ENCODE data around the gene ZC2HC1B.

ZC2HC1B gene

GRCh38 chr6:143864234-143864633 lies at the start of gene ZC2HC1B:
ZC2HC1B (plus strand) TSS chr6:143864474; CDS start chr6:143864540, 66 bp downstream.
- no peak for DNase-seq (ENCODE audit: low read depth)
- TF ChIP-seq, protein P1, sequence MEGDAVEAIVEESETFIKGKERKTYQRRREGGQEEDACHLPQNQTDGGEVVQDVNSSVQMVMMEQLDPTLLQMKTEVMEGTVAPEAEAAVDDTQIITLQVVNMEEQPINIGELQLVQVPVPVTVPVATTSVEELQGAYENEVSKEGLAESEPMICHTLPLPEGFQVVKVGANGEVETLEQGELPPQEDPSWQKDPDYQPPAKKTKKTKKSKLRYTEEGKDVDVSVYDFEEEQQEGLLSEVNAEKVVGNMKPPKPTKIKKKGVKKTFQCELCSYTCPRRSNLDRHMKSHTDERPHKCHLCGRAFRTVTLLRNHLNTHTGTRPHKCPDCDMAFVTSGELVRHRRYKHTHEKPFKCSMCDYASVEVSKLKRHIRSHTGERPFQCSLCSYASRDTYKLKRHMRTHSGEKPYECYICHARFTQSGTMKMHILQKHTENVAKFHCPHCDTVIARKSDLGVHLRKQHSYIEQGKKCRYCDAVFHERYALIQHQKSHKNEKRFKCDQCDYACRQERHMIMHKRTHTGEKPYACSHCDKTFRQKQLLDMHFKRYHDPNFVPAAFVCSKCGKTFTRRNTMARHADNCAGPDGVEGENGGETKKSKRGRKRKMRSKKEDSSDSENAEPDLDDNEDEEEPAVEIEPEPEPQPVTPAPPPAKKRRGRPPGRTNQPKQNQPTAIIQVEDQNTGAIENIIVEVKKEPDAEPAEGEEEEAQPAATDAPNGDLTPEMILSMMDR (conservative IDR thresholded peaks at IDR 0.05; ENCODE audit: low read depth, low read length), result no peak
- no peak within 1 kb of the TSS for H3K4me3 ChIP-seq (ENCODE audit: low read length)

DNA sequence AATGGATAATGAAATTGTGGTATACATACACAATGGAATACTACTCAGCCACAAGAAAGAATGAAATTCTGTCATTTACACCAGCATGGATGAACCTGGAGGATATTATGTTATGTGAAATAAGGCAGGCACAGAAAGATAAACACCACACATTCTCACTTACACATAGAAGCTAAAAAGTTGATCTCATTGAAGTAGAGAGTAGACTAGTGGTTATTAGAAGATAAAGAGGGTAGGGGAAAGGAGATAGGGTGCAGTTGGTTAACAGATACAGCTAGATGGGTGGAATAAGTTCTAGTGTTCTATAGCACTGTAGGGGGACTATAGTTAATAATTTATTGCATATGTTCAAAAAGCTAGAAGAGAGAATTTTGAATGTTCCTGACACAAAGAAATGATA lies 46.7 kb upstream of the ZC2HC1B start:
- TF ChIP-seq, protein P1 (conservative IDR thresholded peaks at IDR 0.05; ENCODE audit: low read depth, low read length), result no peak
- H3K4me3 ChIP-seq (ENCODE audit: low read length), result no peak overlapping the region
- DNase-seq (ENCODE audit: low read depth), result no peak

GRCh38 chr6:143821359-143821758 lies 42.9 kb upstream of the ZC2HC1B start:
- TF ChIP-seq, protein P1 (conservative IDR thresholded peaks at IDR 0.05; ENCODE audit: low read depth, low read length), result no peak
- DNase-seq (ENCODE audit: low read depth), result no peak

GRCh38 chr6:143822584-143823024 lies 41.7 kb upstream of the ZC2HC1B start:
- no peak overlapping the region for H3K4me3 ChIP-seq (ENCODE audit: low read length)
- DNase-seq (ENCODE audit: low read depth), result peak; percentile 42
- TF ChIP-seq, protein P1 (conservative IDR thresholded peaks at IDR 0.05; ENCODE audit: low read depth, low read length), result no peak

More at GRCh38 chr6:143821359-143821758, 42.9 kb upstream of the ZC2HC1B start:
- no peak overlapping the region for H3K4me3 ChIP-seq (ENCODE audit: low read length)

GRCh38 chr6:143823548-143823947 lies 40.7 kb upstream of the ZC2HC1B start:
- H3K4me3 ChIP-seq (ENCODE audit: low read length), result no peak overlapping the region
- no peak for DNase-seq (ENCODE audit: low read depth)
- TF ChIP-seq, protein P1 (conservative IDR thresholded peaks at IDR 0.05; ENCODE audit: low read depth, low read length), result no peak

DNA sequence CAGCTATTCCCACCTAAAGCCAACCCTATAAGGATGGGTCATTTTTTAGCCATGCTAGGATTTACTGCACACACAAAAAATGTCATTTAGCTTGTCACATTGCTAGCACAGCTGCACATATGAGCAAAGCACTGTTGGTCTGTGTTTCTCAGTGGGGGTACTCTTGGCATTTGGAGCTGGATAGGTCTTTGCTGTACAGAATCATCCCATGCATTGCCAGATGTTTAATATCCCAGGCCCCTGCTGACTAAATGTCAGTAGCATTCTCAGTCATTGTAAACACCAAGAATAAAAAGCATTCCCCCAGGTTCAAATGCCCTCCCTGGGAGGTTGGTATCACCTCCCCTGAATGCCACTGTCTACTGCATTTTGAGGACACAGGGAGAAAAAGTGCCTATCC lies 35.7 kb upstream of the ZC2HC1B start:
- TF ChIP-seq, protein P1 (conservative IDR thresholded peaks at IDR 0.05; ENCODE audit: low read depth, low read length), result no peak
- no peak for DNase-seq (ENCODE audit: low read depth)
- no peak overlapping the region for H3K4me3 ChIP-seq (ENCODE audit: low read length)

GRCh38 chr6:143836150-143836549 lies 28.1 kb upstream of the ZC2HC1B start:
- H3K4me3 ChIP-seq (ENCODE audit: low read length), result no peak overlapping the region
- no peak for DNase-seq (ENCODE audit: low read depth)
- TF ChIP-seq, protein P1 (conservative IDR thresholded peaks at IDR 0.05; ENCODE audit: low read depth, low read length), result no peak

All from retinal pigment epithelial cell (primary cell).